GM19455 (cell line): ENCODE data around the gene PIM3.

Experiments used
- ATAC-seq: cut with Tn5 transposase; IDR thresholded peaks from one replicate; pipeline ENCODE4 v1.9.1; 2021; ENCODE audit not compliant: unreplicated experiment

The PIM3 gene

DNA sequence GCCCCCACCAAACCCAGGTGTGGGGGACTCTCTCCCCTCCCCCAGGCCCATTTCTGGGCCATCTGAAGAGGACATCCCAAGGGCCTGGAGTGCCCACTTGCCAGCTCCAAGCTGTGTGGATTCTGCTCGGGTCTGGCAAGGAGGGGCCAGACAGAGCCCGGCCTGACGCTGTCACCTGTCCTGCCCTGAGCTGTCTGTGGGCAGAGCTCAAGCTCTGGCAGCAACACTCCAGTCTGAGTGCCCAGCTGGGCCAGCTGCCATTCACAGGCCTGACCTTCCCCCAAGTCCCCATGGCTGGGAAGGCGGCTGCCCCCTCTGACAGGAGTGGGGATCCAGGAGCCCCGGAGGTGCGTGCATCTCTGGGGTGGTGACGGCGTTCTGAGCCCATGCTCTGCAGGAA lies 6.2 kb upstream of the PIM3 start:
- no peak for ATAC-seq

DNA sequence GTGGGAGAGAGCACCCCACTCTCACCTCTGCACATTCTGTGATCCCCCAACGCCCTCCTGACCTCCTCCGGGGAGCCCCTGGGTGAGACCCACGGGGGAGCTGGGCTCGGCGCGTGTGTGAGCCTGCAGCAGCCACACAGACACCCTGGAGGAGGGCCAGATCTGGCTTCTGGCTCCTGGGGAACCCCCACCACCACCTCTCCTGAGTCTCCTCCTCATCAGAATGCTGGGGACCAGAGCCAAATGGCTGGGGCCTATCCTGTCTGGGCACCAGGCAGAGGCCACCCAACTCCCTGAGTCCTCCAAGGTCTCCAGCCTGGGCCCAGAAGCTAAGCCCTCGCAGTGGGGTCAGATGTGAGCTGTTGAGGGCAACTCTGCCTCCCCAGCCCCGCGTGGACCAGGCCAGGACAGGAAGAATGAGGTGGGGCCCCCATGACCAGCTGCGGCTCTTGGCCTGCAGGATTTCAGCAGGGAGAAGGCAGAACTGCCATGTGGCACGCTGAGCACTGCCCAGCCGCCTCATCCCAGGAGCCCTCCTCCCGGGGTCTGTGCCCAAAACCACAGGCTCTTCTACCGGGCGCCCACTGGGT lies 5.5 kb upstream of the PIM3 start:
- no peak for ATAC-seq

DNA sequence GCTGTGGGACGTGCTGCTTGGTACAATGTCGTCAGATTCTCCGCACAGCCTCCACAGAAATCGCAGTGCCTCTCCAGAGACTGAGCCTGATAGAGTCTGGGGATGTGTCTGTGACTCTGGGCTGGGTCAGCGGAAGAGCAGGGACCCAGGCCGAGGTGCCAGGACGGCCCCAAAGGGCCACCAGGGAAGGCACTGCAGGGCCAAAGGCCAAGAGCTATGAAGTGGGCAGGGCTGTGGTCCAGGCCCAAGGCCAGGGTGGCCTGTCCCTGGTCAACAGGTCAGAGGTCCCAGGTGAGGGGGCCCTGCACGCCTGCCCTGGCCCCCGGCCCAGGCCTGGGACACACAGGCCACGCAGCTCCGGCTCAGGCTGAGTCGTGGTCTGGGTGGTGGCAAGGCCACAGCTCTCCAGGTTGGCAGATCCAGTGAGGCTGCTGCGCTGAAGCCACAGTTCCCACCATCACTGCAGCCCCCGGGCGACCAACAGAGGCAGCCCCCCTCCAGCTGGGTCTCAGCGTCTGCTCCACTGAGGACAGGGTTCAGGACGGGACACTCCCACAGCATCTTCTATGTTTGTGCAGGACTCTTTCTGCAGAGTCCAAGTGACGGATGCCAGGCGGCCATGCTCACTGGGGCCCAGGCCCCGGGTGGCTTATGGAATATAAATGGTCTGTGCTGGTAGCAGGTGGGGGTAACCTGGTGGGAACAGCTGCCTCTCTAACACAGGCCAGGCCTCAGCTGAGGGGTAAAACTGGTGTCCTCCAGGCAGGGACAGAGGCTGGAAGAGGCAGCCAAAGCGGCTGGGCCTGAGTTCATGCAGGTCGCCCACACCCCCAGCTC lies 4.8 kb upstream of the PIM3 start:
- ATAC-seq, result no peak

DNA sequence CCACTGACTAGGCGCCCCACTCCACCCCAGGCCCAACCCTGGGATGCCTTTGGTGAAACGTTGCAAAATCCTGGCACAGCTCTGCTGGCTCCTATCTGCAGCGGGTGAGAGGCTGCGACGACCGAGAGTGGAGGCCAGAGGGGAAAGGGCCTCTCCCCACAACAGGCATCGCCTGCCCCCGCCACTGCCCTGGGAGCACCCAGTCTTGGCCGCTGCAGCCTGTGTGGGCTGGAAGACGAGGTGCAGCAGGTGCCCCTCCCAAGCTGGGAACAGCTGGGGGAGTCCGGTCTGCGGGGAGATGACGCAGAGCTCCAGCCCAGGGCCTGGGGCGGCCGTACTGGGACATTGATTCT lies 4.2 kb upstream of the PIM3 start:
- ATAC-seq, result no peak

DNA sequence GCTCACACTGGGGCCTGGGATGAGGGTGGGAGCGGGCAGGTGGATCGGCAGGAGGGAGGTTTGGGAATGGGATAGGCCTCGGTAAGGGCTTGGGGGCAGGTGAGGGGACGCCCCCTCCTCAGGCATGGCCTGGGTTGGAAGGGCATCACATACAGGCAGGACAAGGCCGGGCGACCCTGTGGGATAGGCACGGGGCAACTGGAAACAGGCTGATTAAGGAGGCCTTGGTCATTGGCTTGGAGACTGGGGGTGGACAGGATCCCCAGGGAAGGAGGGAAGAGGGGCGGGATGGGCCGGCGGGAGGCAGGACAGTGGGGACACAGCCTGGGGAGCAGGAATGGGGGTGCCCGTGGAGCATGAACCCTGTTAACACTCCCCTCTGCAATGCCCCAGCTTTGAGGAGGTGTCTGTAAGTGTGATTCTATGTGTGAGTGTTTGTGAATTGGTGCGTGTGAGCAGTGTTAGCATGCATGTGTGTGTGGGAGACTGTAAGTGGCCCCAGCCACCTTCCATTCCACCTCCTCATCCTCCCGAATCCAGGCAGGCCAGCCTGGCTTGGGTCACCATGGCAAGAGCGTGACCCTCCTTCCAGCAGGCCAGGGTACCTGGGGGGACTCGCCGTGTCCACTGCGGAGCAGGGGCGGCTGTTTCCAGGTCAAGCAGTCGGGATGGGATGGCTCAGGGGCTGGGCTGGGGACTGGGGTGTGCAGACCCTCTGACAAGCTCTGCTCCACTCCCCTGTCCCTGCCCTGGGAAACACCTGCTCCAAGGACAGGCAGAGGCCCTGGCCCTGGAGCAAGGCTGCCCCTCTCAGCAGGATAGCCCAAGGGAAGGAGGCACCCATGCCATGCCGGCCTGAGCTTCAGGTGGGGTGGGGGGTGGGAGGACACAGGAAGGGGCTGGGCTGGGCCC lies 3.4 kb upstream of the PIM3 start:
- ATAC-seq, result no peak

DNA sequence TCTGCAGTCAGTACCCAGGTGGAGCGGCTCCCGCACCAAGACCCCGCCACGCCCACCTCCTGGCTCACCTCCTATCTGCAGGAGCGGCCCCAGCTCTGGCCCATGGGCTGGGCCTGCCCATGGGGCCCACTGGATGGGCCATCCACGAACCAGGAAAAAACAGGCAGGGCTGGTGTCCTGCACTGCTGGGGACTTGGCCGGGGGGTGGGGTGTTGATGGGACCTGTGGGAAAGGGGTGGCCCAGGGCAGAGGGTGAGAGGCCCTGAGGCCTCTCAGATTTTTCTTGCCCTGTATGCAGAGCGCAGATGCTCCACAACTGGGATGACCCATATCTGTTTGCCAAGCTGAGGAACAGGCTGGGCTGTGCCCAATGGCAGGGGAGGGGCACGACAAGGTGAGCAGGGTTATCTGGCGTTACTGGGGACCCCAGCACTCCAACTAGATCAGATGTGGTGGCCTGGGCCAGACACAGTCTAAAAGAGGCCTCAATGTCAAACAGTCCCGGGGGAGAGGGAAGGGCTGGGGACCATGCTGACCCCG lies 2.7 kb upstream of the PIM3 start:
- ATAC-seq, result no peak

DNA sequence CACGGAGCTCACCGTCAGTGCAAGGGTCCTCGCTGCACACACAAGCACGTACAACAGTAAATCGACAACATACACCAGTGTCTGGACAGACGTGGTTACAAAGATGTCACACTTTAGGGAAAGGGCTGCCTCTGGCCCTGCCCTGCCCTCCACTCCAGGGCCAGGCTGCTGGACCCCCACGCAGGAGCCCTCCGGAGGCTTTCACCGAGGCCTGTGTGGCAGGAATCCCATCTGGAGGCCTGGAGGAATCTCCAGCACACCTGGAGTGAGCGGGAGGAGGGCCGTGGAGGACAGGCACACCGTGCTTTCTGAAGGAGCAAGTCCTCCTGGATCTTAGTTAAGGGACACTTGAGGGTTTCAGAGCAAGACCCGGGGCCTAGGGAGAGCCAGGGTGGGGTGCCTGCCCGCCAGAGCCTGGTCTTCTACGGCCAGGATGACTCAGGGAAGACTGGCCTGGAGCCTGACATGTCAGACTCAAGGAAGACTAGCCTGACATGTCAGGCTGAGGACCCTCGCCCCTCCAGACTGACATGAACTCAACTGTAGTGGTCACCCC lies 2.1 kb upstream of the PIM3 start:
- no peak for ATAC-seq

DNA sequence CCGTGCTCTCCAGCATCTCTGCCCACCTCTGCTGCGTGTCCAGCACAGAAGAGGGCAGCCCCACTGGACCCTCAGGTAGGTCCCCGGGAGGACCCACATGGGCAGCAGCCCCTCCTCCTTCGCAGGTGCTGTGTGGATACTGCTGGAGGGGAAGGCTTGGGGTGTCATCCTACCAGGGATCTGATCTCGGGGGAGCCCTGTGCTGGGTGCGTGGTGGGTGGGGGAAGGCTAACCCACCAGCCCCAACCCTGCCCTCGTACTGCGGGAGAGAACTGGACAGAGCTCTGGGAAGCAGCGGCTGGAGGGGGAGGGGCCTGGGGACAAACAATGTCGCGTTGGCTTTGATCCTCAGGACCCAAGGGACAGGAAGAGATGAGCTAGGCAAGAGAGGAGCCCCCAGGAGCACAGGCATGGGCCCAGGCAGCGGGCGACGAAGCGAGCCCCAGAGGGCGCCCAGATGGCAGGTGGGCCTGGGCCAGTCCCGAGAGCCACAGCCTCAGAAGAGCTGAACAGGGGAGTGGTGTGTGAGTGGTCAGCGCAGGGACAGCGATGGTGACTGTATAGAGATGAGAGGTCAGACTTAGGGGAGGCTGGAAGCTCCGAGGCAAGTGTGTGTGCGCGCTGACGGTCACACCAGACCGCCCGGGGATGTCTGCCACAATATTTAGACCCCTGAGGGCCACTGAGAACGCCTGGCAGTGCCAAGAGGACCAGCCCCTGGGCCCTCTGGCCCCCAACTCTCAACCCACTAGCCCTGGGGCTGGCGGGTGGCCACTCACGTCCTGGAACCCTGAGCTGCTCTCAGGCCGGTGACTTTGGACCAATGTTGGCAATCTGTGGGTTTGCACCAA lies 1.4 kb upstream of the PIM3 start:
- no peak for ATAC-seq

DNA sequence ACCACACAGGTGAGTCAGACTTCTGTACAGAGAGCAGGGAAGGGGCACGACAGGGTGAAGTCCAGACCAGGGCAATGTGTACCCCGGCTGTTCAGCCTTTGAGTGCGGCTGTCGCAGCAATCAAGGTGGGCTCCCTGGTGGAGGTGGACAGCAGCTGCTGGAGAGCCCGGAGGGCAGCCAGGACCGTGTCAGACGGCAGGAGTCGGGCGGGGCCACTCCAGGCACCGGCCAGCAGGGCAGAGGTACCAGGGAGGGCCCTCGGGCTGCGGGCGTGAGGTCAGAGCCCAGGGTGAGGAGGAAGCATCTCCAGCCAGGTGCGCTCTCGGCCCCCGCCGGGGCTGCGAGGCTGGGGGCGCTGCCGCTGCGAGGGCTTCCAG lies 802 bp upstream of the PIM3 start:
- no peak for ATAC-seq

DNA sequence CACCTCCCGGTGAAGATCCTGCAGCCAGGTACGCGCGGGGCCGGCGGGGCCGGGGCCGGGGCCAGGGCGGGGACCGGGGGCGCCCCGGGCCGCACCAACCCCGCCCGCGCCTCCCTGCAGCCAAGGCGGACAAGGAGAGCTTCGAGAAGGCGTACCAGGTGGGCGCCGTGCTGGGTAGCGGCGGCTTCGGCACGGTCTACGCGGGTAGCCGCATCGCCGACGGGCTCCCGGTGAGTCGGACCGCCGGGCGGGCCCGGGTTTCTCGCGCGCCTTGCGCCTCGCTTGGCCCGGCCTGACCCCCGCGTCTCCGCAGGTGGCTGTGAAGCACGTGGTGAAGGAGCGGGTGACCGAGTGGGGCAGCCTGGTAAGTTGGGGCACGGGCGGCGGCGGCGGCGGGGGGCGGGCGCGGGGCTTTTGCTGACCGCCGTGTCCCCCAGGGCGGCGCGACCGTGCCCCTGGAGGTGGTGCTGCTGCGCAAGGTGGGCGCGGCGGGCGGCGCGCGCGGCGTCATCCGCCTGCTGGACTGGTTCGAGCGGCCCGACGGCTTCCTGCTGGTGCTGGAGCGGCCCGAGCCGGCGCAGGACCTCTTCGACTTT lies 531 bp downstream of the PIM3 start:
- no peak for ATAC-seq

DNA sequence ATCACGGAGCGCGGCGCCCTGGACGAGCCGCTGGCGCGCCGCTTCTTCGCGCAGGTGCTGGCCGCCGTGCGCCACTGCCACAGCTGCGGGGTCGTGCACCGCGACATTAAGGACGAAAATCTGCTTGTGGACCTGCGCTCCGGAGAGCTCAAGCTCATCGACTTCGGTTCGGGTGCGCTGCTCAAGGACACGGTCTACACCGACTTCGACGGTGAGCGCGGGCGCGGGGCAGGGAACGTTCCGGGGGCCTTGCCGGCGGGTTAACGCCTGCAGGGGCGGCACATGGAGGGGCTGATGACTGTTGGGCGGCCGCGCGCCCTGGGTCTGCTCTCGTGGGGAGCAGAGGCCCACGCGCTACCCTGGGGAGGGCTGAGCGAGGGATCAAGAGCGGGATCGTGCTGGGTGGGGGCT lies 1.0 kb downstream of the PIM3 start:
- no peak for ATAC-seq

DNA sequence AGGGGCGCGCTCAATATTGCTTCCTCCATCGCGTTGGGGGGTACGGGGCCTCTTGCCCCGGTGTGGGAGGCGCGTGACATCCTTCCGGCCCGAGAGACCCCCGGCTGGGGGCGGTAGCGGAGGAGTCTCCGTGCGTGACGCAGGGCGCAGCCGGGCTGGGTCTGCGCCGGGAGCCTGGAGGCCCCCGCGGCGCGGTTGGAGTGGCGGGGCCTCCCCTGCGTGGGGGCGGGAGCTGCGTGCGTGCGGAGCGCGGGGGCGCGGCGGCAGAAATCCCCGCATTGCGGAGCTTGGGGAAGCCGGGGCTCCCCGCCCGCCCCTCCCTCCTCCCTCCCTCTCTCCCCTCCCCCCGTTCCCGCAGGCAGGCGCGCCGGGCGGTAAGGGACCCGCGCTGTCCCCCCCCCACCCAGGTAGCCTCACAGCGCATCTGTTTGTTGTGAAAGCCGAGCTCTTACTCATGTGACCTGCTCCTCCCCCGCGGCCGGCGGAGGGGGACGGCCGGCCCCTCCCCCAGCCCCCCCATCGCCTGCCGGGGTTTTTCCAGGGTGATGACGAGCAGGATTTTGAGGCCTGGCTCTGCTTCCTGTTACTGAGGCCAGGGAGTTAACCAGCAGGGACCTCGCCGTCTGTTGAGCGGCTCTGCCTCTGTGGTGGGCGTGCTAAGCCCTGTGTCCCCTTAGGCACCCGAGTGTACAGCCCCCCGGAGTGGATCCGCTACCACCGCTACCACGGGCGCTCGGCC lies 1.6 kb downstream of the PIM3 start:
- ATAC-seq, result no peak

DNA sequence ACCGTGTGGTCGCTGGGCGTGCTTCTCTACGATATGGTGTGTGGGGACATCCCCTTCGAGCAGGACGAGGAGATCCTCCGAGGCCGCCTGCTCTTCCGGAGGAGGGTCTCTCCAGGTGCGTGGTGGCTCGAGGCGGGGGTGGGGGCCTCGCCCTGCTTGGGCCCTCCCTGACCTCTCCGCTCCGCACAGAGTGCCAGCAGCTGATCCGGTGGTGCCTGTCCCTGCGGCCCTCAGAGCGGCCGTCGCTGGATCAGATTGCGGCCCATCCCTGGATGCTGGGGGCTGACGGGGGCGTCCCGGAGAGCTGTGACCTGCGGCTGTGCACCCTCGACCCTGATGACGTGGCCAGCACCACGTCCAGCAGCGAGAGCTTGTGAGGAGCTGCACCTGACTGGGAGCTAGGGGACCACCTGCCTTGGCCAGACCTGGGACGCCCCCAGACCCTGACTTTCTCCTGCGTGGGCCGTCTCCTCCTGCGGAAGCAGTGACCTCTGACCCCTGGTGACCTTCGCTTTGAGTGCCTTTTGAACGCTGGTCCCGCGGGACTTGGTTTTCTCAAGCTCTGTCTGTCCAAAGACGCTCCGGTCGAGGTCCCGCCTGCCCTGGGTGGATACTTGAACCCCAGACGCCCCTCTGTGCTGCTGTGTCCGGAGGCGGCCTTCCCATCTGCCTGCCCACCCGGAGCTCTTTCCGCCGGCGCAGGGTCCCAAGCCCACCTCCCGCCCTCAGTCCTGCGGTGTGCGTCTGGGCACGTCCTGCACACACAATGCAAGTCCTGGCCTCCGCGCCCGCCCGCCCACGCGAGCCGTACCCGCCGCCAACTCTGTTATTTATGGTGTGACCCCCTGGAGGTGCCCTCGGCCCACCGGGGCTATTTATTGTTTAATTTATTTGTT lies 2.4 kb downstream of the PIM3 start:
- no peak for ATAC-seq

DNA sequence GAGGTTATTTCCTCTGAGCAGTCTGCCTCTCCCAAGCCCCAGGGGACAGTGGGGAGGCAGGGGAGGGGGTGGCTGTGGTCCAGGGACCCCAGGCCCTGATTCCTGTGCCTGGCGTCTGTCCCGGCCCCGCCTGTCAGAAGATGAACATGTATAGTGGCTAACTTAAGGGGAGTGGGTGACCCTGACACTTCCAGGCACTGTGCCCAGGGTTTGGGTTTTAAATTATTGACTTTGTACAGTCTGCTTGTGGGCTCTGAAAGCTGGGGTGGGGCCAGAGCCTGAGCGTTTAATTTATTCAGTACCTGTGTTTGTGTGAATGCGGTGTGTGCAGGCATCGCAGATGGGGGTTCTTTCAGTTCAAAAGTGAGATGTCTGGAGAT lies 3.1 kb downstream of the PIM3 start:
- ATAC-seq, result no peak

DNA sequence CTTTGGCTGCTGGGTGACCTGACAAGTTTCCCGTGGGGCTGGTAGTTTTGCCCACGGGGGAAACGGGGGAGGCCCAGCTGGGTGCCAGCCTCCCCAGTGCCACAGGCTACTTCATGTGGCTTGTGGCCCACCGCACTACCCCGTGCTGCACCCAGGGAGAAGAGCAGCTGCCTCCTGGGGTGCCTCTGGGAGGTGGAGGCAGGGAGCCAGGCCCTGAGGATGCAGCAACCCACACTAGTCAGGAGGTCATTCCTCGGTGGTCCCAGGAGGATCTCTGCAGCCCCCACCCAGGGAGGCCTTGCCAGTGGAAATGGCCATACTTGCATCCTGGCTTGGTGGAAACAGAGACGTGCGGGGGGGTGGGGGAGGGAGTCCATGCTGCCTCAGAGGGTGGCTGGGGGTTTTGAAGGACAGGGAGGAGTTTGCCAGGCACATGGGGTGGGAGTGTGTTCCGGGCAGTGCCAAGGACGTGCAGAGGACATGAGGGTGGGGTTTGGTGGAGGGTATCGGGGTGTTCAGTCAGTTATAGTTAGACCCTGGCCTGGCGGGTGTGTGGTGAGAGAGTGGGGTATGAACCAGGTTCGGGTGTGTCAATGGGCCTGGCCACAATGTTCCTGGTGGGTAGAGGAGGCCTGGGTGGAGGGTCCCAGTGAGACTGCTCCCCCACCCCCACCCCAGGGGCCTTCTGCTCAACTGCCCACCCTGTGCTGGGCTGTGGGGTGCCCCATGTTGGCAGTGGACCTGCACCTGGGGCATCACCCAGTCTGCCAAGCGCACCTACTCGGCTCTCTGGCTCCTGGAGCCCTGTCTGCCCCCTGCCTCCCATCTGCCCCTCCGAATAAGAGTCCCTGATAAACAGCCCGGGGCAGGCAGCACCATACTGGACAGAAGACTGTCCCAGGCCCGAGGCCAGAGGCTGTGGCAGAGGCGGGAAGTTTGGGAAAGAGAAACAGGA lies 3.8 kb downstream of the PIM3 start:
- ATAC-seq, result no peak

DNA sequence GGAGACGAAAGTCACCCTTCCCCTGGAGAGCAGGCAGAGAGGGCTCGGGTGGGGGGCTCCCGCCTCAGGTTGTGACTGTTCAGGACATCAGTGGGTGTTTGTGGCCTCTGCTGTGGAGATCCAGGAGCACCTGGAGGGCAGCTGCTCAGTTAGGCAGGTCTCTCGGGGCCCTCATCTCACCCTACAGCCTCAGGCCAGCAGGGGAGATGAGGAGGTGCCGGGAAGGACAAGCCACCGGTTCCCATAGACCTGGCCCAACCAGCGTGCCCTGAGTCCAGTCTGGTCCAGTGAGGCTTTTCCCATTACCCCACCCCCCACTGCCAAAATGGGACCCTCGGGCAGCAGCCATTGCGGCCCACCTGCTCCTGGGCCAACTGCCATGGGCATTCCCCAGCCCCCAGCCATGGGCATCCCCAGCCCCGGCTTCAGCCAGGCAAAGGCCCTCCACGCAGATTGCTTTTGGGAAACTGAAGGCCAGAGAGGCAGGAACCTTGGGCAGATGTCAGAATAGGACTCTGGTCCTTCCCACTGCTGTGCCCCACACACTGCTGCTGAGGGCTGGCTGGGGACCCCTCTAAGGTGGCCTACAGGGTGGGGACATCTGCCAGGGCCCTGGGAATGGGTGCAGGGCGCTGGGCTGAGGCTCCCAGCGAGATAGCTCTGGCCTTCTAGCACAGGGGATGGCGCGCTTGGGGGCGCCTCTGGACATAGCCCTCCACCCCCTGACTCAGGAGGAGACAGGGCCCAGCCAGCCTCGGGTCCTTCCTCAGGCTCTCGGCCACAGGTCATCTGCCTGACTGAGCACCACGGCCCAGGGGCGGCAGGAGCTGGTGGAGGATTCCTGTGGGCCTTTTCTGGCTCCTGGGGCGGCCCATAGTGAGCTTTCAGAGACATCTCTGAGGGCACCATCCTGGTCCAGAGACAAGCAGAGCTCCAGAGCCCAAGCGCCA lies 4.8 kb downstream of the PIM3 start:
- no peak for ATAC-seq
